Hematopoietic multipotent progenitor cell treated with erythropoietin and hydrocortisone succinate and interleukin-3 and kit ligand, for 15 days (in vitro differentiated cells): ENCODE measurements around the gene PLPP1.
"Not testable (repeated sequence)": the region's sequence is repeated elsewhere in the genome, so short reads cannot be mapped to it uniquely, and the experiment has no call there.

ENCODE experiments used
- DNase-seq: peaks from one replicate; pipeline ENCODE4 v3.0.0-alpha.2; 2015; ENCODE audit warnings: low spot score

Gene PLPP1

GRCh38 chr5:55503917-55504316 lies 30.8 kb downstream of the PLPP1 start:
- not testable (repeated sequence) for DNase-seq

GRCh38 chr5:55502759-55503158 lies 32.0 kb downstream of the PLPP1 start:
- no peak for DNase-seq

GRCh38 chr5:55498457-55498856 lies 36.3 kb downstream of the PLPP1 start:
- no peak for DNase-seq

- no peak for DNase-seq
Measured at GRCh38 chr5:55497712-55498111, 37.1 kb downstream of the PLPP1 start.

GRCh38 chr5:55495216-55495615 lies 39.5 kb downstream of the PLPP1 start:
- DNase-seq = no peak

GRCh38 chr5:55492449-55492848 lies 42.3 kb downstream of the PLPP1 start:
- no peak for DNase-seq

- no peak for DNase-seq
Measured at GRCh38 chr5:55485073-55485472, 49.7 kb downstream of the PLPP1 start.

GRCh38 chr5:55484531-55484930 lies 50.2 kb downstream of the PLPP1 start:
- no peak for DNase-seq

GRCh38 chr5:55483885-55484284 lies 50.9 kb downstream of the PLPP1 start:
- DNase-seq = no peak

- DNase-seq = no peak
Measured at GRCh38 chr5:55481293-55481855, 53.4 kb downstream of the PLPP1 start.

- DNase-seq = no peak
Measured at GRCh38 chr5:55480781-55481180, 54.0 kb downstream of the PLPP1 start.

- DNase-seq = no peak
Measured at GRCh38 chr5:55472642-55473041, 62.1 kb downstream of the PLPP1 start.

GRCh38 chr5:55471468-55471867 lies 63.3 kb downstream of the PLPP1 start:
- no peak for DNase-seq

GRCh38 chr5:55470282-55470681 lies 64.5 kb downstream of the PLPP1 start:
- DNase-seq = no peak

GRCh38 chr5:55469839-55470238 lies 64.9 kb downstream of the PLPP1 start:
- no peak for DNase-seq

- no peak for DNase-seq
Measured at GRCh38 chr5:55467862-55468551, 66.8 kb downstream of the PLPP1 start.

- DNase-seq = no peak
Measured at GRCh38 chr5:55463613-55464012, 71.2 kb downstream of the PLPP1 start.

- DNase-seq = no peak
Measured at GRCh38 chr5:55459572-55459971, 75.2 kb downstream of the PLPP1 start.

GRCh38 chr5:55456216-55456895 lies 78.4 kb downstream of the PLPP1 start:
- no peak for DNase-seq

GRCh38 chr5:55454282-55454681 lies 80.5 kb downstream of the PLPP1 start:
- no peak for DNase-seq

GRCh38 chr5:55453211-55453610 lies 81.6 kb downstream of the PLPP1 start:
- no peak for DNase-seq

- no peak for DNase-seq
Measured at GRCh38 chr5:55451976-55452375, 82.8 kb downstream of the PLPP1 start.

- DNase-seq = no peak
Measured at GRCh38 chr5:55450050-55450765, 84.6 kb downstream of the PLPP1 start.
